Pancreas (tissue), 10 donors: ENCODE results near the gene SLC35G6. TPM values are rescaled to one million over a fixed set of nuclear protein-coding genes. Genes with fewer than 3 reads are reported as not detected.

Source experiments
- ATAC-seq, 4 donors: fragments of 200-7000 bp; cut with Tn5 transposase; one replicate each; pipeline versions ENCODE4 v1.8.0 to v1.9.1; 2020; ENCODE audit warnings: mild to moderate bottlenecking in 4 of 4, moderate library complexity in 4 of 4
- DNase-seq, 6 donors: peaks; one replicate each; pipeline ENCODE4 v3.0.0-alpha.2; 2020
- FAIRE-seq: peaks from 2 replicates; lab custom pipeline; 2012; peaks lifted over from hg19 to GRCh38; lab: Jason Lieb, UNC
- H3K27ac ChIP-seq, 4 donors: fragments of 200-600 bp; sonication (generic); 1 replicate in 3 of 4; 2 replicates in 1 of 4; pipeline versions ENCODE4 v1.5.0 to v1.8.0; 2020
- H3K27me3 ChIP-seq, 4 donors: fragments of 200-600 bp; one replicate each; pipeline ENCODE4 v1.8.0; 2021
- H3K36me3 ChIP-seq, 3 donors: fragments of 200-600 bp; sonication (generic) in 1 of 3; one replicate each; pipeline versions ENCODE4 v1.5.0 to v1.8.0; 2020 to 2021
- H3K4me1 ChIP-seq, 3 donors: fragments of 200-600 bp; one replicate each; pipeline ENCODE4 v1.8.0; 2021
- H3K4me3 ChIP-seq, 4 donors: fragments of 200-600 bp; sonication (generic) in 2 of 4; one replicate each; pipeline versions ENCODE4 v1.5.0 to v1.8.0; 2020 to 2021
- H3K9me3 ChIP-seq, 4 donors: fragments of 200-600 bp; one replicate each; pipeline ENCODE4 v1.8.0; 2021
- WGBS, 2 donors: extraction: QIAGEN DNeasy Blood & Tissue Kit; methylation state at CpG; one replicate each; pipeline ENCODE4 v1.1.7; 2013; 5-methylcytosine and 5-hydroxymethylcytosine counted together
- intact Hi-C, 3 donors: fragments of 100-400 bp; cut with DNase I; formaldehyde crosslinking; loops; one replicate each; pipeline versions ENCODE4 v1.11.1 to v1.14.2; 2022
- polyA plus RNA-seq, 2 donors: library from polyadenylated mRNA; stranded (reverse); fragments of 200-250 nt; gene quantifications; one replicate each; pipeline ENCODE4 v1.2.3, GENCODE V29; 2013
- total RNA-seq, 6 donors: library from RNA; stranded (reverse); fragmentation: NEBNext Ultra II Directional in 4 of 6; extraction: Animal tissue kit (Norgen Biotek cat#: 25700) in 4 of 6; gene quantifications; one replicate each; pipeline versions ENCODE4 v1.2.1 to v1.2.4, GENCODE V29; 2021 to 2023
- TF ChIP-seq, protein P1 (sequence below), 4 donors: fragments of 200-600 bp; sonication (generic) in 3 of 4; IDR thresholded peaks; one replicate each; pipeline versions ENCODE4 v1.5.0 to v1.8.0; 2021; ENCODE audit warnings: antibody characterized with exemption in 4 of 4
- donor health status: healthy with polysubstance abuse.
- donor health status: DM: no; HTN: no; CAD: no; lungs with moderate emphysema.
- donor health status: DM: no; HTN: no; CAD: no.
- donor health status: control.
- donor health status: control.
- donor health status: Bipolar disorder and iron deficiency.
- donor health status: DM: yes; HTN: yes; CAD: no.
- donor health status: DM: no; HTN: no; CAD: no.
- donor health status: DM: no; HTN: no; CAD: no.
- donor health status: DM: yes; HTN: yes; CAD: no.

Gene SLC35G6
- total and polyA plus RNA-seq, 8 donors: 0.08 TPM; not detected in 7

DNA sequence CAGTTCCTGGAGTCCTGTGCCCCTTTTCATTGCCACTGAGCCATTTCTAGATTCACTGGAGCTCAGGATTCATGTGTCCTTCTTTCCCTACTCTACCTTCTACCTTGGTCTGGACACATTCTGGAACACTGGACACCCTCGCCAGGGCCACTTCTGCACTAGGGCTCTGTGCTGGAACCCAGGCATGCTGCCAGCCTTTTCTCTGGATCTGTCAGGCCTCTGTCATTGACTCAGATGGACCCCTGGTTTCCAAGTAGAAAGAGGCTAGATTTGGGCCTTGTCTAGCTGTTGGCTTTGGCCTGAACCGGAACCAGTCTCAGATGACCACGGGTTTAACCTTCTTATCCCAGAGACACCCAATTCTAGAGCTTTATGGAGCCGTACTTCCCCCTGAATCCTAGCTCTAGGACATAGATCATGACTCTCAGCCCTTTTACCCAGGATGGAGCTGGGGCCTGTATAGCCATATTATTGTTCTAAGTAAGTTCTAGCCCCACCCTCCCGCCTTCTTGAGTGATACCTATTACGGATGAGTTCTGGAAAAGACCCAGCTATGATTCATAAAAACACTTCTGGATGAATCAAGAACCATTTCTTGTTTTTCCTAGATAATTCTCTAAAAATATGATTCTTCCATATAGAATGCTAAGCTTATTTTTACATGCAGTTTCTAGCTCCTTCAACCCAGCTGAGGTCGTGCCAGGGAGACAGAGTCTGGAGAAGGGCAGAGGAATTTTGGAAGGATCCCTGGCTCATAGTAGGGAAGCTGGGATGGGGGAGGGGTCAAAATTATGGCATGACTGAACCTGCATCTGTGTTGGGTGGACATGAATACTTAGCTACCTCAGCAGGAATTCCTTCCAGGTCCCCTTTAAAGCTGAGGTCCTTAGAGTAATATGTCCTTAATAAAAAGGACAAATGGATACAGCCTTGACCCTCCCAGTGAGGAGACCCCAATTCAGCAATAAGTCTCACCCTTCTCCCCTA lies 37.5 kb upstream of the SLC35G6 start:
- TF ChIP-seq, protein P1, sequence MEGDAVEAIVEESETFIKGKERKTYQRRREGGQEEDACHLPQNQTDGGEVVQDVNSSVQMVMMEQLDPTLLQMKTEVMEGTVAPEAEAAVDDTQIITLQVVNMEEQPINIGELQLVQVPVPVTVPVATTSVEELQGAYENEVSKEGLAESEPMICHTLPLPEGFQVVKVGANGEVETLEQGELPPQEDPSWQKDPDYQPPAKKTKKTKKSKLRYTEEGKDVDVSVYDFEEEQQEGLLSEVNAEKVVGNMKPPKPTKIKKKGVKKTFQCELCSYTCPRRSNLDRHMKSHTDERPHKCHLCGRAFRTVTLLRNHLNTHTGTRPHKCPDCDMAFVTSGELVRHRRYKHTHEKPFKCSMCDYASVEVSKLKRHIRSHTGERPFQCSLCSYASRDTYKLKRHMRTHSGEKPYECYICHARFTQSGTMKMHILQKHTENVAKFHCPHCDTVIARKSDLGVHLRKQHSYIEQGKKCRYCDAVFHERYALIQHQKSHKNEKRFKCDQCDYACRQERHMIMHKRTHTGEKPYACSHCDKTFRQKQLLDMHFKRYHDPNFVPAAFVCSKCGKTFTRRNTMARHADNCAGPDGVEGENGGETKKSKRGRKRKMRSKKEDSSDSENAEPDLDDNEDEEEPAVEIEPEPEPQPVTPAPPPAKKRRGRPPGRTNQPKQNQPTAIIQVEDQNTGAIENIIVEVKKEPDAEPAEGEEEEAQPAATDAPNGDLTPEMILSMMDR (IDR thresholded peaks at IDR 0.05): no peak
- DNase-seq: no peak
- Histone ChIP-seq H3K4me1 (peaks cover 5 to 17% (median 5%) of the 10 kb centered on the region in 3 donors), H3K27me3 (no peaks in the 10 kb centered on the region), H3K4me3 (no peak overlapping the region), H3K9me3 (no peaks in the 10 kb centered on the region), H3K27ac (no peak overlapping the region), H3K36me3 (no peaks in the 10 kb centered on the region)
- intact Hi-C loops: loop anchor here in 2 of 3 donors (5.0 kb wide), 1 partner anchor 34 kb away; the partner anchor contains the start of gene ZBTB4 (in 2 of the 2)
- WGBS, 2 donors: 85% methylated on average over 7 of the region's 7 CpGs
- FAIRE-seq: no peak
- ATAC-seq: no peak

DNA sequence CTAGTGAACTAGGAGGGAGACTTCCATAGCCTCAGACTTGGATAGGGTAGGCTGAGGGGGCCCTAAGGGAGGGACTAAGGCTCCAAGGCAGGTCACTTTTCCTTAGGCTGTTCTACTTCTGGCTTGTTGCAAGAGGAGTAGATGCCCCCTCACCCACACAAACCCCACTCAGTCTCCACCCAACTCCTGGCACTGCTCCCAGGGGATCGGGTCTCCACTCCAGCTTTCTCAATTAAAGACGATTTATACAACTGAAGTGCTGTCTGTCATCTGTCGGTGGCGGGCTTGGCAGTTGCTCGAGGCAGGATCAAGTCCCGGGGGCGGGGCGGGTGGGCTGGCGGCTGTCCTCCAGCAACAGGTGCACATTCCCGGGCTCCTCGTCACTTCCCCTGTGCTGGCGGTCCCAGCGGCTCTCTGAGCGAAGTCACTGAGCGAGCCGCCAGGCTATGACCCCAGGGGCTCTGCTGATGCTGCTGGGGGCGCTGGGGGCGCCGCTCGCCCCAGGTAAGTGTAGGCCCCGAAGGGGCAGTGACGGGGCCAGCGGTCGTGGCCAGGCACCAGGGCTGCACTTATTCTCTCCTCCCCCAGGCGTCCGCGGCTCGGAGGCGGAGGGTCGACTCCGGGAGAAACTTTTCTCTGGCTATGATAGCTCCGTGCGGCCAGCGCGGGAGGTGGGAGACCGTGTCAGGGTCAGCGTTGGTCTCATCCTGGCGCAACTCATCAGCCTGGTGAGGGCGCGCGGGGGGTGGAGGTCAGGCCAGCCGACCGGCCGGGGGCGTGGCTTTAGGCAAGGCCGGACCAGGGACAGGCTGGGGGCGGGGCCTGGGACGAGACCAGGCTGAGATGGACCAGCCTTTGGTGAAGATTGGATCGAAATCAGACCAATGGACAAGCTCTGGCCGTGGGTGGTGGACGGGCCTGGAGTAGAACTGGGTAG lies 36.3 kb upstream of the SLC35G6 start, which contains the start of gene CHRNB1:
TSS of gene CHRNB1 (plus strand) at position 380 of the 937 bp plus-strand sequence. CDS start at position 447, 67 bp downstream.
- no peak for FAIRE-seq
- Histone ChIP-seq H3K9me3 (no peaks in the 10 kb centered on the region), H3K27me3 (no peaks in the 10 kb centered on the region), H3K36me3 (no peaks in the 10 kb centered on the region), H3K27ac (peak within 1 kb of the TSS; percentile 22 to 64 (median 42)), H3K4me1 (peaks cover 0 to 11% (median 0%) of the 10 kb centered on the region in 3 donors), H3K4me3 (peak within 1 kb of the TSS; percentile 18 to 63 (median 58))
- TF ChIP-seq, protein P1 (IDR thresholded peaks at IDR 0.05): no peak
- WGBS, 2 donors: 4 to 6% methylated on average over 49 to 51 of the region's 51 CpGs
- peak; percentile 92 to 96 (median 94) for ATAC-seq
- intact Hi-C loops: loop anchor here in 2 of 3 donors (5.0 kb wide), 1 partner anchor 32 kb away; the partner anchor contains the start of gene ZBTB4 (in 2 of the 2)
- DNase-seq: peak; percentile 80 to 94 (median 88)

GRCh38 chr17:7445619-7445968 lies 35.7 kb upstream of the SLC35G6 start:
- ATAC-seq: peak; percentile 53 to 66 (median 62)
- Histone ChIP-seq H3K36me3 (no peaks in the 10 kb centered on the region), H3K4me1 (peaks cover 0 to 7% (median 0%) of the 10 kb centered on the region in 3 donors), H3K27me3 (no peaks in the 10 kb centered on the region), H3K4me3 (peak overlapping the region; percentile 18 to 63 (median 58)), H3K9me3 (no peaks in the 10 kb centered on the region), H3K27ac (peak overlapping the region in 1 of 4 donors; percentile 29)
- 3 to 4% methylated on average over 16 of the region's 16 CpGs for WGBS, 2 donors
- no peak for FAIRE-seq
- TF ChIP-seq, protein P1 (IDR thresholded peaks at IDR 0.05): no peak
- DNase-seq: peak in 1 of 6 donors; percentile 69
- intact Hi-C loops: no loop called here

DNA sequence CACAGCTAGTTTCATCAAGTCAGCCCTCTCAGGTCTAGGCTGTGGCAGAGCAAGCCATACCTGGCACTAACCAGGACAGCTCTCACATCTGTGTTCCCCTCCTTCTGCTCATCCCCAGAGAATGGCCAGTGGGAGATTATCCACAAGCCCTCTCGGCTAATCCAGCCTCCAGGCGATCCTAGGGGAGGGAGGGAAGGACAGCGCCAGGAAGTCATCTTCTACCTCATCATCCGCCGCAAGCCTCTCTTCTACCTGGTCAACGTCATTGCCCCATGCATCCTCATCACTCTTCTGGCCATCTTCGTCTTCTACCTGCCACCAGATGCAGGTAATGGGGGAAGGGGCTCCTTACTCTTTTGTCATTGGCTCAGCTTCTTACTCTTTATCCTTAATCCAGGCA lies 32.8 kb upstream of the SLC35G6 start:
- no peak overlapping the region for H3K4me3 ChIP-seq
- 91 to 96% methylated on average over 7 of the region's 7 CpGs for WGBS, 2 donors
- no peak for ATAC-seq
- intact Hi-C loops: no loop called here
- no peak for FAIRE-seq
- TF ChIP-seq, protein P1 (IDR thresholded peaks at IDR 0.05): no peak
- no peaks in the 10 kb centered on the region for H3K27me3 ChIP-seq
- no peak for DNase-seq
- no peaks in the 10 kb centered on the region for H3K36me3 ChIP-seq
- no peak overlapping the region for H3K27ac ChIP-seq
- no peaks in the 10 kb centered on the region for H3K9me3 ChIP-seq
- peaks cover 0 to 5% (median 0%) of the 10 kb centered on the region in 3 donors for H3K4me1 ChIP-seq
